Measurements from ENCODE around the gene SLC22A25.

Gene SLC22A25

DNA sequence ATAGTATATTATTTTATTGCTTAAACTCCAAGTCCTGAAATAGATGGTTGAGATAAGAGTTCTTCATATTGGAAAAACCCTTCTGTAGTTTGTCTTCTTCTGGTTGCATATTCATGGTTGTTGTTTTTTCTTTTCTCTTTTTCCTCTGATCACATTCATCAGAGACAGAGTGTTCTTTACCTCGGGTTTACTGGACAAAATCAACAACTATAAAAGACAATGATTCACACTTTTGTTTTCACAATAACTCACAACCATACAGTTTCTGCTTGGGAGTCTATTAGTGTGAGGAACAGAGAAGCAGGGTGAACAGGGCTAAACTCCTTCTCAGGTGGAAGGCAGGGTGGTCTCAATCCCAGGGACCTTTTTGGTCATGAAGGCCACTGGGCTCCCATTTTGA, 2.6 kb upstream of the SLC22A25 start:
- ChIA-PET POLR2A (no interaction called here), CTCF (no interaction called here)
- TF ChIP-seq CTCF (IDR thresholded peaks at IDR 0.05; ENCODE audit: control extremely low read depth, extremely low read depth, low read depth, missing control alignments), result no peak
- DNase-seq (ENCODE audit: extremely low spot score), result no peak

GRCh38 chr11:63244862-63245261, 1.5 kb upstream of the SLC22A25 start:
- TF ChIP-seq CTCF (IDR thresholded peaks at IDR 0.05; ENCODE audit: control extremely low read depth, extremely low read depth, low read depth, missing control alignments), result no peak
- no peak for DNase-seq (ENCODE audit: extremely low spot score)
- ChIA-PET POLR2A (no interaction called here), CTCF (no interaction called here)

GRCh38 chr11:63242089-63242781, 1.2 kb downstream of the SLC22A25 start:
- TF ChIP-seq CTCF (IDR thresholded peaks at IDR 0.05; ENCODE audit: control extremely low read depth, extremely low read depth, low read depth, missing control alignments), result no peak
- DNase-seq (ENCODE audit: extremely low spot score), result no peak
- CTCF ChIA-PET, result no interaction called here
- POLR2A ChIA-PET, result no interaction called here

GRCh38 chr11:63240791-63241379, 2.5 kb downstream of the SLC22A25 start:
- no peak for TF ChIP-seq CTCF (IDR thresholded peaks at IDR 0.05; ENCODE audit: control extremely low read depth, extremely low read depth, low read depth, missing control alignments)
- ChIA-PET POLR2A (no interaction called here), CTCF (no interaction called here)
- DNase-seq (ENCODE audit: extremely low spot score), result no peak

GRCh38 chr11:63240098-63240497, 3.3 kb downstream of the SLC22A25 start:
- no peak for TF ChIP-seq CTCF (IDR thresholded peaks at IDR 0.05; ENCODE audit: control extremely low read depth, extremely low read depth, low read depth, missing control alignments)
- POLR2A ChIA-PET, result no interaction called here
- CTCF ChIA-PET, result no interaction called here
- DNase-seq (ENCODE audit: extremely low spot score), result no peak

DNA sequence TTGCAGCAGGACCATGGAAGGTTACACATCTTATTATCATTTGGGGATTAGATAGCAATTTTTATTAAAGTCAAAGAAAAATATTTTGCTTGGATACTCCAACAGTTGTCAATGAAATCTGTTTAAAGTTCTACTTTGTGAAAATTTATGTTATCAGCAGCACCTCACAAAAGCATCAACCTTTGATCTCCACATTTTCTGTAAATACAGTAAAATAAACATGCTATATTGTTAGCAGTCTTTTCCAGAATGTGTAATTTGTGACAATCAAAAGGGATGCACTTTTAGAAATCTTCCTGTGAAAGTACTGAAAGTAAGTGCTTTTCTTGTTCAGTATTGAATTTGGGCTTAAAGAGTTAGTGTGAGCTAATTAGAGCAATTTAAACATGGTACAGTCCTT, 4.1 kb downstream of the SLC22A25 start:
- TF ChIP-seq CTCF (IDR thresholded peaks at IDR 0.05; ENCODE audit: control extremely low read depth, extremely low read depth, low read depth, missing control alignments), result no peak
- DNase-seq (ENCODE audit: extremely low spot score), result no peak
- POLR2A ChIA-PET, result no interaction called here
- CTCF ChIA-PET, result no interaction called here
